ENCODE measurements around the gene ARHGEF38.
A peak's percentile ranks its signal among the peaks of the same experiment; 100 is the strongest.
"Not testable (repeated sequence)": the region's sequence is repeated elsewhere in the genome, so short reads cannot be mapped to it uniquely, and the experiment has no call there.

ARHGEF38 gene

DNA sequence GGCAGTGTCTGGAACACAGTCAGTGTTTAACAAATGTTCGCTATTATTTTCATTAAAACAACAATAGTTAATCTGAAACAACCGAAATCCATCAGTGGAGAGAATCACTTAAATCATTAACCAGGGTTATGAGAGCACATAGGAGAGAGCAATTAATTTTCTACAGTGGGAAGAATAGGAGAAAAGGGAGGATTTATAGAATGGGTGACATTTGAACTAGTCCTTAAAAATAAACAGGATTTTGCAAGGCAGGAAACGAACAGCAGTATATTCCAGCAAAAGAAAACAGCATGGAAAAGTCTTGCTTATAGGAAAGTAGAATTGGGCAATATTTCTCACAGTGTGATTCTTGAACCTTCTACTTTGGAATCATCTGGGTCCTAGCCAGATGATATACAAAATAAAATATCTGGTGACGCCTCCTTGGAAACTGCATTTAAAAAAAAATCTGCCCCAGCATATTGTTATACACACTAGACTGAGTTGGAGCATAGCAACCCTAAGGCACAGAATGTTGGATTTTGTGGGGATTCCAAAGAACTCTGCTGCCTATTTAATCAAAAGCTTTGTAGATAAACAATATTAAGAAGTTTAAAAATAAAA is 100.0 kb downstream of the ARHGEF38 start:
- DNase-seq (ENCODE audit: low read depth, low spot score), result peak; percentile 10

DNA sequence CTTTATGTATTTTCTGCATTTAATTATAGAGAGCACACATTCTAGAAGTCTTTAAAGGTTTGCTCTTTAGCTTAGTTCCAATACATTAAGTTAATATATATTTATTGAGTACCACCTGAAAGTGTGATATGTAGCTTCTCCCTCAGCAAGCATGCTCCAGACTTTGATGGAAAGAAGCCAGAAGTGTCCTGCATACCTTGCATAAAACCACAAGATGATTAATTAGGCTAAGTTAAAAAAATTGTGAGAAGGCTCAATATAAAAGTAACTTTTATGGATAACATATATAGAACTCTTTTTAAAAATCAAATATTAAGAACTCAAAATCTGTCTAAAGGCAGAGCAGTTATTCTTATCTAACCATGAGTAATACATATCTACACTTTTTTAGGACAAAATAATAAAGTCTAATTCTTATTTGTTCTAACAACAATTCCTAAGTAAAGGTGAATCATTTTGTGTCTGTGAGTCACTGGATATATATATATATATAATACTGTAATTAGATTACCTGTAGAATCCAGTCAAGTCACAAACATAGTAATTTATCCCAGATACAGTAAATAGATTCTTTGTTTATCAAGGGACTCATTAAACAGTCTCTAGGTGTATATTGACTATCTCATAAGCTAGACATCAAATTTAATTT is 104.8 kb downstream of the ARHGEF38 start:
- no peak for DNase-seq (ENCODE audit: low read depth, low spot score)

DNA sequence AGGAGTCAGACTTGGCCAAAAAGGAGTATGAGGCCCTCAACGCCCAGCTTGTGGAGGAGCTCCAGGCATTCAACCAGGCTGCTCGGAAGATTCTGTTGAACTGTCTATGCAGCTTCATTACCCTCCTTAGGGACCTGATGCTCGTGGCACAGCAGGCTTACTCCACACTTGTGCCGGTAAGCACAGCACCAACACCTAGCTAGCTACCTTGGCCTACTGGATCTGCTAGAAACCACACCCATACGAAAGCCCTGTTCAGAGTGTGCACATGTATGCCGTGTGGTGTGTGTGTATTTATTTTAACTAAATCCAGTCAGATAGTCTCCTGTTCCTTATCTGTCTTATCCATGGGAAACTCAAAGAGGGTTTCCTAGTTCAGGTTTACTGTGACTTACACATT is 106.8 kb downstream of the ARHGEF38 start:
- no peak for DNase-seq (ENCODE audit: low read depth, low spot score)

DNA sequence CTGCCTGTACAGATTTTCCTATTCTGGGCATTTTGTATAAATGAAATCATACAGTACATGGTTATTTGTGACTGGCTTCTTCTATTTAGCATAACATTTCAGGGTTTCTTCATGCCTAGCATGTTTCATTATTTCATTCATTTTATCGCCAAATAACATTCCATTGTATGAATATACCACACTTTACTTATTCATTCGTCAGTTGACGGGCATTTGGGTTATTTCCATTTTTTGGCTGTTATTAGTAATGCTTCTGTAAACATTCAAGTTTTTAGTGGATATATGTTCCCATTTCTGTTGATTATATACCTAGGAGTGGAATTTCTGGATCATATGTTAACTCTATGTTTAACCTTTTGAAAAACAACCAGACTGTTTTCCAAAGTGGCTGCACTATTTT is 108.6 kb downstream of the ARHGEF38 start:
- no peak for DNase-seq (ENCODE audit: low read depth, low spot score)

DNA sequence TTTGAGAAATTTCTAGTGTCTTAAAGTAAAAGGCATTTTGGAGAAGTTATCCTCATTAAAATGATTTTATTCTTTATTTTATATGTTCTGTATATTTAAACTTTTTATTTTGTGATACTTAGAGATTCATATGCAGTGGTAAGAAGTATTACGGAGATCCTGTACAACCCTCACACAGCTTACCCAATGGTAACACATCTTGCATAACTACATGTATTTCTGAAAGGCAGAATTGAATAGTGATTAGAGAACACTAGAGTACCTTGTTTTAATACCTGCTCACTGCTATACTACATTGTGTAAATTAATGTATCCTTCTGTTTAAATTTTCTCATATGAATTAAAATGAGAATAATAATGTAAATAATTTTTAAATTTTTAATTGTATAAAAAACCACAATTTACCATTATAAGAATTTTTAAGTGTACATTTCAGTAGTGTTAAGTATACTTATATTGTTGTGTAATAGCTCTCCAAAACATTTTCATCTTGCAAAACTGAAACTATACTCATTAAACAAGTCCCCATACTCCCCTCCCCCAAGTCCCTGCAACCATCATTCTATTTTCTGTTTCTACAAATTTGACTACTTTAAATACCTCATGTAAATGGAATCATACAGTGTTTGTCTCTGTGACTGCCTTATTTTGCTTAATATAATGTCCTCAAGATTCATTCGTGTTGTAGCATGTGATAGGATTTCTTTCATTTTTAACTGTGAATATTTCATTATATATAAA is 110.7 kb downstream of the ARHGEF38 start:
- no peak for DNase-seq (ENCODE audit: low read depth, low spot score)

DNA sequence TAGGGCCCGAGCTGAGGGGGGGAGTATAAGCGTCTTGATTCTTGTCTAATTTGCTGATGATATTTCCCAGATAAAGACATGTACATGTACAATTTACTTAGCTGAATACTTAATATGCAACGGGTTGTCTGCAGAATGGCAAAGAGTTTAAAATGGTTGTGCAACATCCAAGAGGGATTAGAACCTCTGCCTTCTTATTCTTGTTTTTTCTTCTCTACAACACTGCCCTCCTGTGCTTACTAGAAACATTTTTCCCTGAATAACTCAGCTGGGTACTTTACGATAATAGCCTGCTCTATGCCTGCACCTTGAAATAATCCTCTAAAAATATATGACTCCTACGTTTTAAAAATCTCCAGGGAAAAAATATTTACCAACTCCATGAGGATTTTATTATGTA is 114.3 kb downstream of the ARHGEF38 start:
- DNase-seq (ENCODE audit: low read depth, low spot score), result no peak

DNA sequence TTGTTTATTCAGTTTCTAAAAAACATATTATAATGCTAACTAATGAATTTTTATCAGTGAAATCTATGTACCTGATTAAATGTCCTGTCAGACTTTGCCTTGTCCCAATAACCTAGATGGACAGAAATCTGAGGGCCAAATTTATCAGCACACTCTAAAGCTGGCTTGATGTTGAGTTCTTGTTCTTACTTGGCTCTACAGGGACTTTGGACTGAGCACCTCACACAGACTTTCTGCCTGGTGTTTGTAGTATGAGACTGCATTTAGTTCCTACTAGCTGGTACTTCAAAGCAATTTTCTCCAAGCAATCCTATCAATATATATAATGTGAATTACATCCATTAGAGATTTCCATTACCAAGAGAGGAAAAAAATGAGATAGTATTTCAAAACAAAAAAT is 118.3 kb downstream of the ARHGEF38 start:
- no peak for DNase-seq (ENCODE audit: low read depth, low spot score)

DNA sequence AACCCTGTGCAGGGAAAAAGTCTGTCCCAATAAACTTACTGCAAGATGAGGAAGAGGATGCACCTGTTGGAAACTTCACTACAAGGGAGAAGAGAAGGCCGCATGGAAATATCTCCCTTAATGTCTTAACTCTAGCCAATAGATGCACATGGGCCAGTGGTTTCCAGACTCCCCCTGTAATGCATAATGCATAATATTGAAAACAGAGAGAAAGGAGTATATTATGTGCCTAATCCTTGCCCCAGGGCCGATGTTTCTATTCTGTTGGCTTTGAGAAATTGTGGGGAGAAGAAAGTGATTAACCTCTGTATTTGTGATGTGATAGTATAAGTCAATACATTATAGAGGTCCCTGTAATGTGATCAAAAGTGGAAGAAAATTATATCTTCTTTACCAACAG is 118.9 kb downstream of the ARHGEF38 start:
- DNase-seq (ENCODE audit: low read depth, low spot score), result no peak

DNA sequence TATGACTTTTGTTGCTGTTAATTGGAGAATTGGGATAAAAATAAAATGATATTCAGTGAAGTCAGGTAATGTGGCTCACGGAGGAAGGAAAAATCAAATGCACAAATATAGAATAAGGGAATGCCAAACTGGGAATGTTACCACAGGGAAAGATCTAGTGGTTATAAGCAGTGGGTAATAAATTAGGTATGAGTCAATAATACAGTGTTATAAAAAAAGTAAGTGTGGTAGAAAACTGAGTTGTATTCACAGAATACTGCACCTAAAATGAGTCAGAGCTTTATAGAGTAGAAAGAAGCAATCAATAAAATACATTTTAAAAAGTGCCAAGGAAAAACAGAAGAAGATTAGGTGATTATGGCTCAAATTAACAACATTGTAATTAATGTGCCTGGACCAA is 121.6 kb downstream of the ARHGEF38 start:
- DNase-seq (ENCODE audit: low read depth, low spot score), result no peak

DNA sequence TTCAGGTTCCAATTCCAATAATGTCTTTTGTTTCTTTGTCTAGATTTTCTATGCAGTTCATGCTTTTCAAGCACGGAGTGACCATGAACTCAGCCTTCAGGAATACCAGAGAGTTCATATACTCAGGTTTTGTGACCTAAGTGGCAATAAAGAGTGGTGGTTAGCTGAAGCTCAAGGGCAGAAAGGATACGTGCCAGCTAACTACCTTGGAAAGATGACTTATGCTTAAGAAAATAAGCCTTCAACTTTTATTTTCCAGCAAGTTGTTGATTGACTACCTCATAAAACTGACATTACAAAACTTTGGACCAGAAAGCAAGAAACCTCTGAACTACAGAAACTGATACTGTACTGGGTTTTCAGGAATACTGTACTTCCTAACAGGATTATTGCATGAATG is 125.3 kb downstream of the ARHGEF38 start:
- DNase-seq (ENCODE audit: low read depth, low spot score), result no peak

DNA sequence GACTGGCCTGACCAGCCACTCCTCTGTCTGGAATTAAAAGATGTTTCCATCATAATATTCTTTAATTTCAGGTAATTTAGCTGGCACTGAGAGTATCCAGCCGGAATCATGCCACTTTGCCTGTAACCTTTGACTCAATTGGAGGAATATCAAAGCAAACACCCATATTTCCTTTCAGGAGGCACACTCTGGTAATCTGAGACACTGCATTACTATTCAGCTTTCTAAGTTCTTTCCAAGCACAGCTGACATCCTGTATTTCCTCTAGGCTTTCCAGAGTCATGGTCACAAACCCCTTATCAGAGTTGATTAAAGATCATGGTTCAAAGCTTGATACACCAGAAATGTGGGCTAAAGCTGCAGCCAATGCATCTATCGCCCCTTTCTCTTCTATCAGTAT is 126.8 kb downstream of the ARHGEF38 start:
- DNase-seq (ENCODE audit: low read depth, low spot score), result no peak

DNA sequence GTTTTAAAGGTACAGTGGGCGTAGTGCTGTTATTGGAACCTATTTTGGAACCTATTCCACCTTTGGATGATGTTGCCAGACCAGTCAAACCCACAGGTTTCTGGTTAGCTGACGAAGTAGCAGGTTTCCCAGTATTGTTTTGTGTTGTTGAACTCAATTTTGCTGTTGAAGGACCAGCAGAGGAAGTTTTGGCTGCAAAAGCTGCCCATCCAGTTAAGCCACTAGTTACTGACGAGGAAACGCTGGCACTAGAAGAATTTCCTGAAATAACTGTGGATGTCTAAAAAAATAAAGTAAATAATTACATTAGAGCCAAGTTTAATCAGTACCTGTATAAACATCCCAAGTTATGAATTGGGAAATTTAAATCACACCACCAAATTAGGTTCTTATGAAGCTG is 130.6 kb downstream of the ARHGEF38 start:
- DNase-seq (ENCODE audit: low read depth, low spot score), result no peak

DNA sequence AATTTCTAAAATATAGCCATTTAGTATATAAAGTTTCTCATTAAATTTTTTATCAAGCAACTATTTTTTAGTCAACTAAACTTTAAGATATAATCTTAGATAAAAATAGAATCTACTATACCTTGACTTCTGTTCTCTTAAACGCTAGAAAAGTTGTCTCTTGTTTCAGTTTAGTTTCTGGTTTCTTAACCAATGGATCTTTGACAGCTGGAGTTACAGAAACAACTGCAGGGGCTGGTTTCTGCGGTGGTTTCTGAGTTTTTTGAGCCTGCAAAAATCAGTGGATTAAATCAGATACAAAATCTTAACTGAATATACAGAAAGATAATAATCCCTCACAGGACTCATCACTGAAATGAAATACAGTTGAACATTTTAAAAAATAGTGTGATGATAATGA is 134.2 kb downstream of the ARHGEF38 start:
- no peak for DNase-seq (ENCODE audit: low read depth, low spot score)

DNA sequence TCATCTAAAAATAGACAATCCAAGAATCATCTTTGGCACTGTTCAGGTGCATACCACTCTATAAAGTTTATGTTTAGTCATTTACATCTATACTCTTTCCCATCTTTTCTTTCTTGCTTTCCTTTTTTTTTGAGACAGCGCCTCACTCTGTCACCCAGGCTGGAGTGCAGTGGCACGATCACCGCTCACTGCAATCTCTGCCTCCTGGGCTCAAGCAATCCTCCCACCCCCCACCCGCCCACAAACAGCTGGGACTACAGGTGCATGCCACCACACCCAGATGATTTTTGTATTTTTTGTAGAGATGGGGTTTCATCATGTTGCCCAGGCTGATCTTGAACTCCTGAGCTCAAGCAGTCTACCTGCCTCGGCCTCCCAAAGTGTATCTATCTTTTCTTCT is 142.4 kb downstream of the ARHGEF38 start:
- DNase-seq (ENCODE audit: low read depth, low spot score), result not testable (repeated sequence)

DNA sequence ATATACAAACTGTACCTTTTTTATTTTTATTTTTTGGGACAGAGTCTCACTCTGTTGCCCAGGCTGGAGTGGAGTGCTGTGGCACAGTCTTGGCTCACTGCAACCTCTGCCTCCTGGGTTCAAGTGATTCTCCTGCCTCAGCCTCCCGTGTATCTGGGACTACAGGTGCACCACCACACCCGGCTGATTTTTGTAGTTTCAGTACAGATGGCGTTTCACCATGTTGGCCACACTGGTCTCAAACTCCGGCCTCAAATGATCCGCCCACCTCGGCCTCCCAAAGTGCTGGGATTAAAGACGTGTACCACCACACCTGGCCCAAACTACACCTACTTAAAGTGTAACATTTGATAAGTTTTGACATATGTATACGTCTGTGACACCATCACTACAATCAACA is 143.4 kb downstream of the ARHGEF38 start:
- DNase-seq (ENCODE audit: low read depth, low spot score), result not testable (repeated sequence)

DNA sequence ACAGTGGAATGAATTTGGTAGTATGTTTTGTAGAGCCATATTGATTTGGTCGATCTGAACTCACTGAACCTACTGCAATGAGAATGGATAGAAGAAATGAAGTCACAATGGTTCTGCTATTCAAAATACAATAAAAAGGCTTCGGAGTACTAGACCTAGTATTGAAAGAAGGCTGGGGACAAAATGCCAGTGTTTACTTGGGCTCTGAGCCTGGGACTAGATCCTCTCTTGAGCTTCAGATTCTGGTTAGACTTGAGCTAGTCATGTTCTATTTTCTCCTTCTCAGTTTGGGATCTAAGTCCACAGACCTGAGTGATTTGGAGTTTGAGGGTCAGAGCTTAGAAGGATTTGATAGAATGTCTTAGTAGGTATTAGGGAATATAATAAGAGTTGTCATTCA is 146.2 kb downstream of the ARHGEF38 start:
- DNase-seq (ENCODE audit: low read depth, low spot score), result no peak

DNA sequence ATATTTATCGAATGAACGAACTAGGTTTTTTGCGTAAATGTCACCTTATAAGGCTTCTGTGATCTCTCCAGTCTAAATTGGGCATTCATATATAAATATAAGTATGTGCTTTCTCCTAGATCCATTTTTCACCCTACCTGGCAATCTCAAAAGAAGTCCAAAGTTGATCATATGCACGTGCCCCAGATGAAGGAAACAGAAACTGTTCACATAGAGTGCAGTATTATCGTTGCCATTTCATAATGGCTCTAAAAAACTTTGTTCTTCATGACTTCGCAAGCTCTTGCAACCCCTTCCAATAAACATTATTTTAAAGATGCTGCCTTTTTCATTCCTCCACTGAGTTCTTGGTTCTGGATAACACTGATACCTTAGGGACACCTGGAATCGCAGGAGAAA is 155.4 kb downstream of the ARHGEF38 start:
- no peak for DNase-seq (ENCODE audit: low read depth, low spot score)

DNA sequence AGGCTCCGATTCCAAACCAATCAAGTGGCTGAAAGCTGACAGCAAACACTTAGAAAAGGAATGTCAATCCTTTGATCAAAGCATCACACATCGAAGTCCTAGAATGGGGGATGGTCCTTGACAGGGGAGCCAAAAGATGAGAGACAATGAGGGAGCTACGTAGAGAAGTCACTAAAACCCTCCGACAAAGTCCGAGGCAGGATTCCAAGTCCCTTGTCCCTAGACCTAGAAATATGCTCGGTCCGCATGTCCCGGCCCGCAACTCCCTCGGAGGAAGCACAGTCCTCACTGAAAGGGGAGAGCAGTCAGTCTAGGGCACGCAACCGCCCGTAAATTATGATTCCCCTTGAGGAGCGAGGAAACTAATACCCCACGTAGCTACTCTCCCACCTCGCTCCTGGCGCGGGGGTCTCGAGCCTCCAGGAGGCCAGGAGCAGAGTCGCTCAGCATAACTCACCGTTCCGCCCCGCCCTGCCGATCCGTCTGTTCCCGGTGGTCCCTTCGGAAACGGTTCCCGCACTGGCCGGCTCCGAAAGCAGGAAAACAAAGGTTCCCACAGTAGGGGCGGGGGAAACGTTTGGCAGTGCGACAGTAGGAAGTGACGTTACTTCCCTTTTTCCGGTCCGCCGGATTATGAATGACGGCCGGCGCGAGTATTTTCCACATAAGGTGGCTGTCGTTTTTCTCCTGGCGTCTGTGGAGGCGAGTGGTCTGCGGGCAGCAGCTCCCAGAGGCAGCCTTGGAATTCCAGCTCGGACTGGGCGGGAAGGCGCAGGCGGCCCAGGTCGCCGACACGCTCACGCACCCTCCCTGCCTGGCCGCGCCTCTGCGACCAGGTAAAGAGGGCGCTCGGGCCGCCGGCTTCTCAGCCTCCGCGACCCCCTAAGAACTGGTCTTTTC is 156.0 kb downstream of the ARHGEF38 start, which contains the start of the genes GSTCD and INTS12:
TSS of gene GSTCD (plus strand) at position 604 of the 900 bp plus-strand sequence. CDS start 8,830 bp downstream, outside the sequence.
TSS of gene INTS12 (minus strand) at position 509 of the 900 bp plus-strand sequence. CDS start 8,684 bp downstream, outside the sequence.
- DNase-seq (ENCODE audit: low read depth, low spot score), result peak; percentile 76

DNA sequence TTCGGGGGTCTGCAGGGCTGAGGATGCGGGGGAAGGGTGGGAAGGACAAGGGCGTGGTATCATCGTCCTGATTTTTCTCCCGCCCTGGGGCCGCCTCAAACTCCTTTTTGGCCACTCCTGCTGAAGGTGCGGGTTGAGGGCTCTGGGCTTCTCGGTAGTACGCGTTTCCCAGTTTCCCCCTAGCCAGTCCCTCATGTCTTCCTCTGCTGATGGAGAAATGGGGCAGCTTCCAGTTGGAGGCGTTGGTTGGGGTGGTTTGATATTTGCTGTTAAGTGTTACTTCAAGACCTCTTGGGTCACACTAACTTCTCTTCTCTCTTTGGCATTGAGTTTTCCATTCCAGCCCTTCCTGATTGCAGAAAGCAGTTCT is 156.6 kb downstream of the ARHGEF38 start:
- no peak for DNase-seq (ENCODE audit: low read depth, low spot score)

DNA sequence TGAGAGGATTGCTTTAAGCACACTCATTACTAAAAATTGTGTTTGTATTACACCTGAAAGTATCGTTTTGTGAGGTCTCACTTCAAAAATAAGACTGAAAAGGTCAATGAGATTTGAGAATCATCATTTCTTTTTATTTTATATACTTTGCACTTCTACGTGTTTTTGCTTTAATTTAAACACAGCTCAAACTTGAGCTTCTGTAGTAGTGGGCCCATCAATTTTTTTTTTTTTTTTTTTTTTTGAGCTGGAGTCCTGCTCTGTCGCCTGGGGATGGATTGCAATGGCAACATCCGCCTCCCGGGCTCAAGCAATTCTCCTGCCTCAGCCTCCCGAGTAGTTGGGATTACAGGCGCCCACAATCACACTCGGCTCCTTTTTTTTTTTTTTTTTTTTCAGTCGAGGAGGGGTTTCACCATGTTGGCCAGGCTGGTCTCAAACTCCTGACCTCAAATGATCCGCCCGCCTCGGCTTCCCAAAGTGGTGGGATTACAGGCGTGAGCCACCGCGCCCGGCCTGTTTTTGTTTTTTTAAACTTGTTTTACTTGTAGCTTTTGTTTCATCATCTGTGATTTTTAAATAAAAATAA is 157.7 kb downstream of the ARHGEF38 start:
- no peak for DNase-seq (ENCODE audit: low read depth, low spot score)

DNA sequence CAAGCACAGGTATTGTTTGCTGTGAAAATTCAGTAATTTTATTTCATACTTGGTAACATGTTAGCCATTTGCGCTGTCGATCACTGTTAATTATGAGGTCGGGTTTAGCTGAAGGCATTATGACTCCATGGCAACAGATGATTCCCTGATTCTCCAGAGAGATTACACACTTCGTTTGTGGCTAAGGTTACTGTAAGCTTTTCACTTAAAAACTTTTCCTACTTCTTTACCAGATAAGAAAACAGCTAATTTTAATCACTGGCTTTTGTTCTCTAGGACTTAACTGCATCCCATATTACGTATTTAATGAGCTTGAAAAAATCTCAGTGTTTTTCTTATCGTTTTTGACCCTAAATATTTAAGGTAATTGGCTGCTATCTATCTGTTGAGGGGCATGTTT is 158.3 kb downstream of the ARHGEF38 start:
- no peak for DNase-seq (ENCODE audit: low read depth, low spot score)

All from brain pericyte (primary cell).